GM12872 (cell line): ENCODE measurements around the gene SERTAD4.

Experiments
- CTCF ChIP-seq: IDR thresholded peaks from 3 replicates; pipeline ENCODE4 v1.5.1; 2011; ENCODE audit warnings: low read depth, mild to moderate bottlenecking, low read length, moderate library complexity; ENCODE audit not compliant: insufficient read depth

The SERTAD4 gene

GRCh38 chr1:210254298-210254697 is 21.7 kb downstream of the SERTAD4 start:
- no peak for TF ChIP-seq CTCF

- no peak for TF ChIP-seq CTCF
Observed at GRCh38 chr1:210257698-210258529, 25.3 kb downstream of the SERTAD4 start.

GRCh38 chr1:210259561-210259960 is 27.0 kb downstream of the SERTAD4 start:
- no peak for TF ChIP-seq CTCF

GRCh38 chr1:210260096-210260495 is 27.5 kb downstream of the SERTAD4 start:
- no peak for TF ChIP-seq CTCF

- TF ChIP-seq CTCF = no peak
Observed at GRCh38 chr1:210262167-210262896, 29.7 kb downstream of the SERTAD4 start.

- no peak for TF ChIP-seq CTCF
Observed at GRCh38 chr1:210262897-210263272, 30.3 kb downstream of the SERTAD4 start.

- no peak for TF ChIP-seq CTCF
Observed at GRCh38 chr1:210263963-210264362, 31.4 kb downstream of the SERTAD4 start.
